Activated CD8-positive, alpha-beta memory T cell treated with anti-CD3 and anti-CD28 coated beads, Interleukin-2, amount 50 U/mL, for 48 hours (primary cell): ENCODE results near the gene SHOC1.
"Not testable (repeated sequence)": the region's sequence is repeated elsewhere in the genome, so short reads cannot be mapped to it uniquely, and the experiment has no call there.

Experiments used
- DNase-seq: peaks from one replicate; pipeline ENCODE4 v3.0.0-alpha.2; 2020

SHOC1 gene

GRCh38 chr9:111794835-111795556 lies at the start of gene SHOC1:
Gene SHOC1, minus strand, starts transcription at chr9:111794937. Its CDS starts 3,519 bp downstream, at chr9:111791418.
- no peak for DNase-seq

DNA sequence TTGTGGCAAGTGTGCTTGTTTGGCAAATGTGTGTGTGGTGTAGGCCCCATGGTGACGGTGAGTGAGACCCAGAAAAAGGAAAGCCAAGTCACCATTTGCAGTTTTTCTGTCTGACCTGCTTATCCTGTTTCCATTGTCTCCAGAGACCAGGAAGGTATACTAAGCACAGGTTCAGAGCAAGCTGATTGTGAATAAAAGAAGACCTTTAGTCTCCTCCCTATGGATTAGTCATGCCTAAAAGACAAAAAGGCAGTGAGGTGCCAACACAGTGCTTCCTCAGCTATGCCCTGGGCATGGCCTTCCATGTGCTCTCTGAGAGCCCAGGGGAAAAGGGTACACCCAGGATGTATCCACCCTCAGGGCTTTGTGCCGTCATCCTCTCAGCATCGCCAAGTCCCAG lies 49.2 kb upstream of the SHOC1 start:
- DNase-seq: no peak

DNA sequence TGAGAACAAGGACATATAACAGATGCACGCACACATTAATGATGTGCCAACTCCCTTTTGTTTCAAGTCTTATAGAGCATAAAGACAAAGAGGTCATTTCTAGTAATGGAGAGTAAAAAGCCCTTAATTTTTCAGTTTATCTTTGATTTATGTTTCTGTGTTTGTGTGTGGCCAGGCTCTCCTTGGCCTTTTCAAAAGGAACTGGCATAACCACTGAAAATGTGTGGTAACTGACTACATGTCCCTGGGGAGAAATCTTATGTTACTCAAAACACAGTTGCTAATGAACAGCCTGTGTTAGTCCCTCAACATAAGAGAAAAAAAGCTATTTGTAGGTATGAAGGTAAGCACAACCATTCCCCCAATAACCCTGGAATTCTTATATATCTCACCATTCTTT lies 47.6 kb upstream of the SHOC1 start:
- no peak for DNase-seq

DNA sequence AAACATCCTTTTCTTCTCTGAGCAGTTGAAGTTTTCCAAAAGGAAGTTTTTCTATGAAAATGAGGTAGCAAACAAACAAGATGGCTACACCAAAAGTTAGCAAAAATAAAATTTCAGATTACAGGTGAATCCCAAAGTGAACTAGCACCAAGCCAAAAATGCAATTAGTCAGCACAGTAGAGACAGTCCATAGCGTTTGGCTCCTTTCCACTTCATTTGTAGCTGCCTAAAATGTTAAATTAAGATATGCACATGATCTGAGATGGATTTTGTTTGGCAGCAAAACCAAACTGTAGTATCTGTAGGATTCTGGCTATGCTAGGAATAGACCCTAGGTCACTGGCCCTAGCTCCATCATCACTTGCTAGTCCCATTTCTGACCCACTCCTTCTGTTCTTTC lies 45.7 kb upstream of the SHOC1 start:
- no peak for DNase-seq

DNA sequence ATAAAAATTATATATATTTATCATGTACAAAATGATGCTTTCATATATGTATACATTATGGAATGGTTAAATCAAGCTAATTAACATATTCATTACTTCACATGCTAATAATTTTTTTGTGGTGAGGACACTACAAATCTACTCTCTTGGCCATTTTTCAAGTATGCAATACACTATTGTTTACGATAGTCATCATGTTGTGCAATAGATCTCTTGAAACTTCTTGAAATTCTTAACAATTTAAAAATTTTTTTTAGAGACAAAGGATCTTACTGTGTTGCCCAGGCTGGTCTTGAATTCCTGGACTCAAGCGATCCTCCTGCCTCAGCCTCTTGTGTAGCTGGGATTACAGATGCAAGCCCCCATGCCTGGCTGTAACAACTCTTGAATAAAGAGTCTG lies 45.2 kb upstream of the SHOC1 start:
- DNase-seq: no peak

- DNase-seq: no peak
Observed at GRCh38 chr9:111839387-111839786, 44.6 kb upstream of the SHOC1 start.

DNA sequence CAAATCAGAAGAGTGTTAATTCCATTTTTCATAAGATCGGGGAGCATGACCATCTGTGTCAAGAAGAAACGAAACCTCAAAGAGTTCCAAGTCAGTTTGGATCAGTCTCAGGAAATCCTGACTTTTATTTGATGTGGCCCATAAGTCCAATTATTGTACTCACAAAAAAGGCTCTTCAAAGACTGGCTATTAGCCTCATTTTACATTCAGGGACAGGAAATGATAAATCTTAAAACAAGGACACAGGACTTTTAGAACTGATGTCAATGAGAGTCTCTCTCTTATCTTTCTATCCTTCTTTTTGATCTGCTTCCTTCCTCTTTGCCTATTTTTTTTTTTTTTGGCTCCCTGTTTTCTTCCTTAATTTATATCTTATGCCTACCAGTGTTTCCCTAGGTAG lies 43.7 kb upstream of the SHOC1 start:
- no peak for DNase-seq

DNA sequence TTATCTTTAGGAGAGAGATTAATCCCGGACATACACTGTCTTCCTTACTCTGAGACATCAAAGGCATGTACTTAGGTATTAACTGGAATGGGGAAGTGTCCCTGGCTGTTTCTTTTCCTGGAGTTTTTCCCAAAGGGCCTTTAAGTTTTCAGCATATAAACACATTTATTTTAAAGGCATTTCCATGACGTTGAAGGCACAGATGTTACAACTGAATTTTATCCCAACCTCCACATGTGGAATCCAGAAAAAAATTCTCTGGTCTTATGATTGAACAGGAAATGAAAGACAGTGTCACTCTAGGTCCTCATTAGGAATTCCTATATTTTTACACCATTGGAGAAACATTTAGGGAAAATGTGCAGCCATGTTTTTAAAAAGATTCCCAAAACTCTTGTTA lies 41.6 kb upstream of the SHOC1 start:
- DNase-seq: no peak

GRCh38 chr9:111833941-111834340 lies 39.2 kb upstream of the SHOC1 start:
- no peak for DNase-seq

DNA sequence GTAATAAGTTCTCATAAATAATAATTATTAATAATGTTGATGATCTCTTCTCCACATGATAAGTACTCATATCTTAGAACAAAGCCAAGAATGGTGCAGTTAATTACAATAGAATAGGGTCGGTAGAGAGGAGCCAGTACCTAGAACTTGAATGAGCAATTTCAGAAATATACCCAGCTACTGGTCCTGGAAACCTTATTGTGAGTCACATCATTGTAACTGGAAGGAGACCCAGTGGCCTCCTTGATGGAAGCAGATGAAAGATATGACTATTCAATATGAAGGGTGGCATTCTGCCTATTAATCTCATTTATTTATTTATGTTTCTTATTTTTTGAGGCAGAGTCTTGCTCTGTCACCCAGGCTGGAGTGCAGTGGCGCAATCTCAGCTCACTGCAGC lies 37.7 kb upstream of the SHOC1 start:
- no peak for DNase-seq

DNA sequence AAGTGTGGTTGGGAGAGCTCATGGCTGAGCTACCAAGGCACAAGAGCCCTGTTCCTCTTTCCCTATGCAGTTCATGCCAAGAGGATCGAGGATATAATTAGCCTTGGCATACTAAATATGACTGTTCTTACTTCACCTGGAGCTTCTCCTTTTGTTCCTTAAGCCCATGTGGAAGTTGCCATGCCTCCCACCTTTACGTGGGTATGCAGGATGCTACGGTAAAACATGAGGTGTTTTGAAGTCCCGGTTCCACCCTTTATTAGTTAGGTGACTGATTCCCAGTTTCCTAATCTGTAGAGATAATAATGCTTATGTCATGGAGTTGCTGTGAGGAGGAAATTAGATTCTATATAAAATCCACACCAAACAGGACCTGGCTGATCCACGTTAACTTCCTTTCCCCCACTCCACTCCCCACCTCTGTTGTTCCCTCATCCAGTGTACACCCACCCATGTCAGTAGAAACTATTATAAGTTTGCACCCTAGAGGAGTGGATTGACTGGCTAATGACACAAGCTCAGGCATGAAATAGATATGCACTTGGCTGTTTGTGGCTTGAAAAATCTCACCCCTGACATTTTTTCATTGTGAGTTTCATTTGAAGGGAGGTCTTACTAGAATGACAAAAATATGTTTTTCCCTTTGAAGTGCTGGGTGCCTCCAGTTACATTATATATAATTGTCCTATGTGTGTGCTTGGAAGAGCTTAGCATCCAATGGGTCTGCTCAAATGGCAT lies 36.8 kb upstream of the SHOC1 start:
- DNase-seq: no peak

DNA sequence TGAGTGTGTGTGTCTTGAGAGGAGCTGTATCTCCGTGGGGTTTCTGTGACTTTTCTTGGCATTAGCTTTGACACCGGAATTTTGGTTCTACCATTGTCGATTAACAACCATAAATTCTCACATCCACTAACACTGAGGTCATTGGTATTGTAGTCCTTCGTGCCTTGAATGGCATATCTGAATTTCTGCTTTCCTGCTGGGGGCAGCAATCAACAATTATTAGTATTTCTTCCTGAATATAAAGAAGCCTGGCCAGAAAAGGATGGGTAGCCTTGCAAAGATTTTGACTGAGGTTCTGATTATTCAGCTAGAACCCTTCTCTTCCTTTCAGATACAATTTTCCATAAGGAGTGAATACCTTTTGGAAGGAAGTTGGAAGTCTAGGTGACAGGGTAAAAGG lies 33.5 kb upstream of the SHOC1 start:
- no peak for DNase-seq

- DNase-seq: no peak
Observed at GRCh38 chr9:111825468-111826145, 30.9 kb upstream of the SHOC1 start.

GRCh38 chr9:111821006-111821528 lies 26.3 kb upstream of the SHOC1 start:
- DNase-seq: no peak

GRCh38 chr9:111819360-111819759 lies 24.6 kb upstream of the SHOC1 start:
- no peak for DNase-seq

DNA sequence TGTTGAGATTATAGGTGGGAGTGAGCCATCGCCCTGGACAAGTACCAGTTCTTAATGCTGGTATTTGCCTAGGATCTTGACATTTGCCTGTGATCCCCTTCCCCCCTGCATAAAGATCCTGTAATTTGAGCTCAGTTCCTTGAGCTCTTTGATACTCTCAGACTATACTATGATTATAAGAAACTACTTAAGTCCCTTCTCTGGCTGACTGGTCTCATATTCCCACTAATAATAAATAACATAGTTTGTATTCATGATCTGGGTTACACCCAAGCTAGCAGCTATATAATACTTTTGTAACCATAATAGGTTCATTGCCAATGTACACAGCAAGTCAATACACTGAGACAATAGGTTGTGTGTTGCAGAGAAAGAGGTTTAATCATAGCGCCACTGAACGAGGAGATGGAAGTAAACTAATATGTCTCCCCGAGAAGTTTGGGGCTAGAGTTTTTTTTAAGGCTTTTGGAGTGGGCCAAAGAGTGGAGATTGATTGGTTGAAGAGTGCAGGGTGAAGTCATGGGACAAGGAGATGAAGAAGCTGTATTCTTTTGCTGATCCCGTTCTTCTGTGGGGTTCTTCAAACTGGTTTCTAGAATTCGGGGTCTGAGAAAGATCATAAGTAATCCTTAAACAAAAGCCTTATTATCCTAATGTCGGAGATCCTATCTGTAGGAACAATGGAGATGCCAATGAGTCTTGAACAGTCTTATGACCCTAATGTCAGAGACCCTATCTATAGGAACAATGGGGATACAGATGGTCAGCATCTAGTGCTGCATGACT lies 20.7 kb upstream of the SHOC1 start:
- DNase-seq: no peak

GRCh38 chr9:111812337-111812736 lies 17.6 kb upstream of the SHOC1 start:
- DNase-seq: no peak

DNA sequence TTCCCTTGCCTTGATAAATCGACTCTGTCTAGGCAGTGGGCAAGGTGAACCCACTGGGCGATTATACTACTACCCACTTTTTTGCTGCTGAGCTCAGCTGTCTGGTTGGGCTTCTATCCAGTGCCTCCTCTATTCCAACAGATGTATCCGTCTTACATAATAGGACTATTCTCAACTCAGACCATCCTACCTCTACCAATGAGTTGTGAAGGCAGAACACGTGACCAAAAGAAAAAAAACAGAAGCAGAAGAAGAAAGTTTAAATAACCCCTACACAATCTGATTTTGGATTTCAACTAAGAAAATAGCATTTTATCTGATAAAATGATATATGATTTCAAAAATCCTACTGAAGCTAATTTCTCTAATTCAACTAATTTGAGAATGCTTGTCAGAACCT lies 16.2 kb upstream of the SHOC1 start:
- no peak for DNase-seq

GRCh38 chr9:111810415-111810814 lies 15.7 kb upstream of the SHOC1 start:
- DNase-seq: not testable (repeated sequence)

DNA sequence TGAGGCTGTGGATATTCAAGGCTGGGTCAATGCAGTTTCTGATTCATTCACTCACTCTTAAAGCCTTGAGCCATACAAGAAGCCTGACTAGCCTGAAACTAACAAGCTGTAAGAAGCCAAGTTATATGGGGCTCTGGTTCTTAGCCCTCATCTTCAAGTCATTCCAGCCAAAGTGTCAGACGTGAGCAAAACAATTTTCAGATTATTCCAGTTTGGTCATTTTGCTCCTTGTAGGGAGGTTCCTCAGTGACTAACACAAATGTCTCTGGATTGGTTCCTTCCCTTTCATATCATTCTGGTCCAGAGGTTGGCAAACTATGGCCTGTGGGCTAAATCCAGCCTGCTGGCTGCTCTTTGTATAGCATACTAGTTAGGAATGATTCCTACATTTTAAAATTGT lies 12.5 kb upstream of the SHOC1 start:
- DNase-seq: no peak

- DNase-seq: no peak
Observed at GRCh38 chr9:111806259-111806658, 11.5 kb upstream of the SHOC1 start.

DNA sequence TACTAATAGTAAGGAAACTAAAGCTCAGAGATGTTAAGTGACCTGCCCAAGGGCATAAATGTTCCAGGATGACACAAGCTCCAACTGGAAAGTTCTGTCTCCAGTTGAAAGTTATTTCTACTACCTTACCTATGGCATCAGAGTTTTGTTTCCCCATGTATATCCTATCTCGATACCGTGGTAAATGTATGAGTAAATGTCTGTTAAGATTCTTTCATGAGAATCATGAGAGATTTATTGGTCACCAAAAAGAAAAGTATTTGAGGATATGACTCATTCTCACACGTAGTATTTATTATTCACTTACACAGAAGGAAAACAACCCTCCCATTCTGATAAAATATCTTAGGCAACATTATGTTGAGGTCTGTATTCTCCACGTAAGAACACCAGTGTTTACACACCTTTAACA lies 11.1 kb upstream of the SHOC1 start:
- no peak for DNase-seq

DNA sequence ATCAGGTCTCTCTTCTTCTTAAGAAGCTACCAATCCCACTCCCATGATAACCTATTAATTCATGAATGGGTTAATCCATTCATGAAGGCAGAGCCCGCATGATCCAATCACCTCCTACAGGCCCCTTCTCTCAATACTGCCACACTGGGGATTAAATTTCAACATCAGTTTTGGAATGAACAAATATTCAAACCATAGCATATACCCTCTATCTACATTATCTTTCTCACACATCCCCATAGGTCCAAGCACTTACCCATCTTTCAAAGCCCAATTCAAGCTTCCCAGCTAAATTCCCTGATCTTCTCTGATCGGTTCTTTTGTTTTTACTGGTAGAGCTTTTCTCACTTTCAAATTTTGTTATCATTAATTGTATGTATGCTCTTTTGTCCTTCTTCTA lies 10.5 kb upstream of the SHOC1 start:
- no peak for DNase-seq
